C4-2B (cell line): ENCODE data around the gene CHCHD3.

ENCODE experiments used
- H3K27ac ChIP-seq: fragments of 450-650 bp; 2 replicates; pipeline ENCODE4 v1.5.1; 2017
- ZFX ChIP-seq: fragments of 450-650 bp; IDR thresholded peaks from 2 replicates; pipeline ENCODE4 v1.6.1; 2017
- TF ChIP-seq, protein P1 (sequence below): fragments of 450-650 bp; conservative IDR thresholded peaks from 2 replicates; pipeline ENCODE4 v1.5.1; 2017; ENCODE audit warnings: mild to moderate bottlenecking

Gene CHCHD3

DNA sequence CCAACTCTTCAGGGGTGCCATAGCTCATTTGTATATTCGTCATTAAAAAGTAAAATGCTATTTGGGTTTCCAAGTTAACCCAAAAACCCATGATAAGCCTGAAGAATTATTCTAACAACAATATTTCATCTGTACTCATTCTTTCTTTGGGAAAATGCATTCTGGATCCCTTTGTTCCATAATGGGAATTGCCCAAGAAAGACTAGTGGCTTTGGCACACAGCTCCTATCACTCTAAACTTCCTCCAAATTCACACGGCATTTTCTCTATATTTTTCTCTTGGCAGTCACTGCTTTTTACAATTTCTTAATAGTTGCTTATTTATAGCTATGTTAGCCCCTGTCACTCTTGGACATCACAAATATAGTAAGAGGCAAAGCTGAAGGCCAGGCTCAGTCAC, 29.1 kb downstream of the CHCHD3 start:
- TF ChIP-seq, protein P1, sequence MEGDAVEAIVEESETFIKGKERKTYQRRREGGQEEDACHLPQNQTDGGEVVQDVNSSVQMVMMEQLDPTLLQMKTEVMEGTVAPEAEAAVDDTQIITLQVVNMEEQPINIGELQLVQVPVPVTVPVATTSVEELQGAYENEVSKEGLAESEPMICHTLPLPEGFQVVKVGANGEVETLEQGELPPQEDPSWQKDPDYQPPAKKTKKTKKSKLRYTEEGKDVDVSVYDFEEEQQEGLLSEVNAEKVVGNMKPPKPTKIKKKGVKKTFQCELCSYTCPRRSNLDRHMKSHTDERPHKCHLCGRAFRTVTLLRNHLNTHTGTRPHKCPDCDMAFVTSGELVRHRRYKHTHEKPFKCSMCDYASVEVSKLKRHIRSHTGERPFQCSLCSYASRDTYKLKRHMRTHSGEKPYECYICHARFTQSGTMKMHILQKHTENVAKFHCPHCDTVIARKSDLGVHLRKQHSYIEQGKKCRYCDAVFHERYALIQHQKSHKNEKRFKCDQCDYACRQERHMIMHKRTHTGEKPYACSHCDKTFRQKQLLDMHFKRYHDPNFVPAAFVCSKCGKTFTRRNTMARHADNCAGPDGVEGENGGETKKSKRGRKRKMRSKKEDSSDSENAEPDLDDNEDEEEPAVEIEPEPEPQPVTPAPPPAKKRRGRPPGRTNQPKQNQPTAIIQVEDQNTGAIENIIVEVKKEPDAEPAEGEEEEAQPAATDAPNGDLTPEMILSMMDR: no peak
- TF ChIP-seq ZFX: no peak
- H3K27ac ChIP-seq: no peak overlapping the region

DNA sequence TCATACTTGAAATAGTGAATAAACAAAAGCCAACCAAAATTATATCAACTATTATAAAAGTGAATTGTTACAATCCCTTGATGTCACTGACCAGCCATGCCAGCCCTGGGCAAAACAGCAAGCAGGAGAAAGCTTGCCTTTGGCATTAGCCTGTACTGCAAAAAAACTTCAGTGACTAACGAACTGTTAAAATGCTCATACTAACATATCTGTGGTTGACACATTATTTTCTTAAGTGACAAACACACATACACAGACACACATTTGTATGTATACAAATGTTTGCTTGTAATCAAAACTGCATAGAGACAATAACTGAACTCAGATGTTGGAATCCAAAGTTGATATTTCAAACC, 29.5 kb downstream of the CHCHD3 start:
- no peak for TF ChIP-seq ZFX
- TF ChIP-seq, protein P1: no peak
- H3K27ac ChIP-seq: no peak overlapping the region

DNA sequence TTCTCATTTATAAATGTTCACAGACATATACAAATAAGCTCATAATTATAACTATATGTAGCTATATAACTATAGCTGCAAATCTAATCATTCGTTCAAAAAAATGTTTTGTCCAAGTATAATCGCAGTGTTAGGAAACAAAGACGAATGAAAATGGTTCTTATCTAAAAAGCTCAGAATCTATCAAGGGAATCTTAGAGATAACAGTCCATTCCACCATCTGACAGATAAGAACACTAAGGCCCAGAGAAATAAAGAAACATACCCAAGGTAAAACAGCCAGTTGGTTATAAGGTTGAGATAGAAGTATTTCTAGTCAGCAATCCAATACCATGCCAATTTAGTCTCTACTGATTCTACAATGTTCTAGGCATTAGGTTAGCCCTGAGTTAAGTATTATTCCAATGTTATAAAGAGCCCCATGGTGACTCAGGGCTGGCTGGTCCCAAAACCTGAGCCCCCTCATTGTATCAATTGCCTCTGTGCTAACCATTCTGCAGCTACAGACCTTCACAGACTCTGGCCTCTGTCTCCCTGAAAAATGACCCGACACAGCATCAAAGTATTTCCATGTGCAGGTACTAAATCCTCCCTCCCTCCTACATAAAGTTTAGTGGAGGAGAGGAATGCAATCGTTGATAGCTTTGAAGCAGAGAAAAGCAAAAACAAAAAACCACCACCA, 30.0 kb downstream of the CHCHD3 start:
- H3K27ac ChIP-seq: no peak overlapping the region
- no peak for TF ChIP-seq ZFX
- TF ChIP-seq, protein P1: no peak

DNA sequence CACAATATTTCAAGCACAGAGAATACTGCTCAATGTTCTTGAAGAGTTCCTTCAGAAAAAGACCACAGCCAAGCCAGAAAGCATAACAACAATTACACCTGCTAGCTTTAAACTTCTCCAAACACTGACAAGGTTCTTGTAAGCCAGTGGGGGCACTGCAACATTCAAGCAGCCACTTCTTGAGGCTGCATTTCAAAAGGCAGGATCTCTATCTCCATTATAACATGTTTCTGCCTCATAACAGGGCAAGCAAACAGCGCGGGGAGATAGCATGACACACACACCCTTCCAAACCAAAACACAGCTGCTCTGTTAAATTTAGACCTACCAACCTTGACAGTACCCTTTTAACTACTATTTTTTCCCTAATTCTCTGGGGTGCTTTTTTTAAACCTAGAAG, 30.8 kb downstream of the CHCHD3 start:
- H3K27ac ChIP-seq: no peak overlapping the region
- TF ChIP-seq, protein P1: peak; percentile 26
- TF ChIP-seq ZFX: no peak

DNA sequence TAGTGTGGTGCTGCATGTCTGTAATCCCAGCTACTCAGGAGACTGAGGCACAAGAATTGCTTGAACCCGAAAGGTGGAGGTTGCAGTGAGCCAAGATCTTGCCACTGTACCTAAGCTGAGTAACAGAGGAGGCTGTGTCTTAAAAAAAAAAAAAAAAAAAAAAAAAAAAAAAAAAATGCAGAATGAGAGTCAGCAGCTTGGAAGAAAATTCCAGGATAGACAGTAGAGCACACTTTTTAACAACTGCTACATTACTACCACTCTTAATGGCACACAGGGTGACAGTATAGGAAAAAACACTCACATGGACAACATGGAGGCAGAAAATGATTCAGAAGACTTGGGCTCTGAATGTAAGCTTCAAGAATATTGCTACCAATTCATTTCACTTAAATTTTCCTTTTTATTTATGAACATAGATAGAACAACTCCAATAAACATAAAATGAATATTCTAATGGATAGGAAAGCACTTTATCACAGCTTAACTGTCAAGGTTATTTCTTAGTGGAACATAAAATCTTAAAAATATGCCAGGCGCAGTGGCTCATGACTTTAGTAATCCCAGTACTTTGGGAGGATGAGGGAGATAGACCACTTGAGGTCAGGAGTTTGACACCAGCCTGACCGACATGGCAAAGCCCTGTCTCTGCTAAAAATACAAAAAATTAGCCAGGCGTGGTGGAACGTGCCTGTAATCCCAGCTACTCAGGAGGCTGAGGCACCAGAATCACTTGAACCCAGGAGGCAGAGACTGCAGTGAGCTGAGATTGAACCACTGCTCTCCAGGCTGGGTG, 31.5 kb downstream of the CHCHD3 start:
- TF ChIP-seq ZFX: no peak
- TF ChIP-seq, protein P1: no peak

DNA sequence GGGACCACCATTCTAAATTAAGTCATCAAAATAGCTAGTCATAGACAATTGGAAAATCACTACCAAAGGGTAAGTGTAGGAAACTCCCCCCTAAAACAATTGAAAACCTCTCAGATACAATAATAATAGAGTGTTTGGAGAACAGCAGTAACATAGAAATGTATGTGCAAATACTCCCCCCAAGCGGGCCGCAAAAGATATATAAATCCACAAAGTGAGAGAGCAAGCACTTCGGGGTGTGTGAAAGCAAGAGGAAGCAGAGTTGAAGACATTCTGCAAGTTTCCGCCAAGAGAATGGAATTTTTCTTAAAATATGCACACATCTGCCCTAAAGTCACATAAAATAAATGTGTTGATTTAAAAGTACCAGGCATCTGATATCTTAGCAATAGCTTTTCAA, 33.3 kb downstream of the CHCHD3 start:
- TF ChIP-seq ZFX: no peak
- TF ChIP-seq, protein P1: no peak
- H3K27ac ChIP-seq: no peak overlapping the region

More for the DNA sequence above, 31.5 kb downstream of the CHCHD3 start:
- no peak overlapping the region for H3K27ac ChIP-seq

DNA sequence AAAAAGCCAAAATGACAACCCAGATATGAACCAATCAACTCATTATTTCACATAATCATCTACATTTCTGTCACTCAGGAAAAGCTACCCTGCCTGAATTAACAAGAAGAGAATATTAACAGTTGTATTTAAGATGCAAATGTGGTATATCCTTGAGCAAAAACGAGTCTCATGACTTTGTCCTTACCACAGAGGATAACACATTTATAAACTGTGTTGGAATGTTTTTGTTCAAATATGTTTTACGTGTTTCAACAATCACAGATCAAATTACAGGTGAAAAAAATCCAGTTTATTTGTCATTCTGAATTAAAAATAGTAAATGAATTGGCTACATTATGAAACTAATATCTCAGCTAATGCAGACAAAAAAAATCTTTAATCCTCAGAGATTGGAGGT, 34.6 kb downstream of the CHCHD3 start:
- H3K27ac ChIP-seq: no peak overlapping the region
- TF ChIP-seq ZFX: no peak
- TF ChIP-seq, protein P1: no peak
